Frontal cortex (tissue), 4 donors: ENCODE measurements around the gene RABL6. TPM values are rescaled to one million over a fixed set of nuclear protein-coding genes. Genes with fewer than 3 reads are reported as not detected.
A peak's percentile ranks its signal among the peaks of the same experiment; 100 is the strongest.

ENCODE experiments used
- DNase-seq, 2 donors: peaks; one replicate each; pipeline ENCODE4 v3.0.0; 2012; ENCODE audit warnings: low spot score in 2 of 2
- FAIRE-seq: peaks from 2 replicates; lab custom pipeline; 2012; peaks lifted over from hg19 to GRCh38; lab: Jason Lieb, UNC
- total RNA-seq: library from RNA; depleted of rRNA; stranded (reverse); fragments of >200 nt; gene quantifications from one replicate; pipeline ENCODE4 v1.2.3, GENCODE V29; 2014
- donor health status: control.
- donor health status: control.
- donor health status: control.

RABL6 gene
- total RNA-seq, 1 donor from 2014 or later = 35.1 TPM

- no peak for FAIRE-seq
These were observed 45.2 kb downstream of the RABL6 start for GRCh38 chr9:136852664-136853595.

GRCh38 chr9:136853596-136854112 is 45.9 kb downstream of the RABL6 start:
- DNase-seq (no peak), FAIRE-seq (no peak)

More at GRCh38 chr9:136852664-136853595, 45.2 kb downstream of the RABL6 start:
- DNase-seq = no peak

- FAIRE-seq = no peak
- no peak for DNase-seq
These were observed 46.5 kb downstream of the RABL6 start for GRCh38 chr9:136854113-136854841.

GRCh38 chr9:136854842-136855460 is 47.2 kb downstream of the RABL6 start:
- no peak for FAIRE-seq
- DNase-seq = no peak

- FAIRE-seq = no peak
- DNase-seq = no peak
These were observed 47.8 kb downstream of the RABL6 start for GRCh38 chr9:136855461-136856078.

GRCh38 chr9:136856079-136856476 is 48.3 kb downstream of the RABL6 start:
- no peak for DNase-seq

GRCh38 chr9:136856541-136857141 is 48.9 kb downstream of the RABL6 start:
- DNase-seq (no peak), FAIRE-seq (no peak)

More at GRCh38 chr9:136856079-136856476, 48.3 kb downstream of the RABL6 start:
- no peak for FAIRE-seq

GRCh38 chr9:136857166-136857565 is 49.4 kb downstream of the RABL6 start:
- no peak for DNase-seq
- no peak for FAIRE-seq

GRCh38 chr9:136857581-136858412 is 50.0 kb downstream of the RABL6 start:
- FAIRE-seq (no peak), DNase-seq (no peak)

GRCh38 chr9:136858452-136858843 is 50.7 kb downstream of the RABL6 start:
- FAIRE-seq (no peak), DNase-seq (no peak)

- DNase-seq (peak in 1 of 2 donors; percentile 76), FAIRE-seq (no peak)
These were observed 51.4 kb downstream of the RABL6 start for GRCh38 chr9:136858844-136859757.

- no peak for DNase-seq
These were observed 52.8 kb downstream of the RABL6 start for GRCh38 chr9:136860529-136860928.

GRCh38 chr9:136860933-136861873 is 53.5 kb downstream of the RABL6 start:
- FAIRE-seq (no peak), DNase-seq (no peak)

More at GRCh38 chr9:136860529-136860928, 52.8 kb downstream of the RABL6 start:
- no peak for FAIRE-seq

GRCh38 chr9:136861874-136862457 is 54.2 kb downstream of the RABL6 start:
- no peak for DNase-seq
- FAIRE-seq = no peak

GRCh38 chr9:136862849-136863622 is 55.3 kb downstream of the RABL6 start:
- no peak for FAIRE-seq

More at GRCh38 chr9:136862849-136863622, 55.3 kb downstream of the RABL6 start:
- no peak for DNase-seq
